Astrocyte of the hippocampus (primary cell): ENCODE data around the gene TAB2.
A peak's percentile ranks its signal among the peaks of the same experiment; 100 is the strongest.

Experiments
- DNase-seq: peaks from one replicate; pipeline ENCODE4 v3.0.0; 2011; ENCODE audit warnings: low read depth, low spot score

TAB2 gene

DNA sequence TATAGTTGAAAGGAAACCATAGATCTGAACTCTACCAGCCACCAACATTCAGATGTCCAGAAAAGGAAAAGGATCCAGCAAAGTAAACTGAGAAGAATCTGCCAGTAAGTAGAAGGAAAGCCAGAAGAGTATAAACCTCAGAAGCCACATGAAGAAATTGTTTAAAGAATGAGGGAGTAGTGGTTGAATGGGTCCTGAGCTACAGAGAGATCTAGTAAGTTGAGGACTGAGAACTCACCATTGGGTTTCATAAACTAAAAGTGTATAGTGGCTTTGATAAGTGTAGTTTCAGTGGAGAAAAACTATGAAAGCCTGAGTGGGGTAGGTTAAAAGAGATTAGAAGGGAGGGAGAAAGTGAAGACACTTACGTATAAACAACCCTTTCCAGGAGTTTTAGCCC is 50.6 kb downstream of the TAB2 start:
- DNase-seq: peak; percentile 20

GRCh38 chr6:149371154-149371553 is 53.6 kb downstream of the TAB2 start:
- no peak for DNase-seq

- no peak for DNase-seq
Measured at GRCh38 chr6:149372062-149372461, 54.5 kb downstream of the TAB2 start.

GRCh38 chr6:149373511-149373910 is 56.0 kb downstream of the TAB2 start:
- no peak for DNase-seq

GRCh38 chr6:149379977-149380376 is 62.5 kb downstream of the TAB2 start:
- DNase-seq: no peak

- DNase-seq: no peak
Measured at GRCh38 chr6:149380523-149380922, 63.0 kb downstream of the TAB2 start.

DNA sequence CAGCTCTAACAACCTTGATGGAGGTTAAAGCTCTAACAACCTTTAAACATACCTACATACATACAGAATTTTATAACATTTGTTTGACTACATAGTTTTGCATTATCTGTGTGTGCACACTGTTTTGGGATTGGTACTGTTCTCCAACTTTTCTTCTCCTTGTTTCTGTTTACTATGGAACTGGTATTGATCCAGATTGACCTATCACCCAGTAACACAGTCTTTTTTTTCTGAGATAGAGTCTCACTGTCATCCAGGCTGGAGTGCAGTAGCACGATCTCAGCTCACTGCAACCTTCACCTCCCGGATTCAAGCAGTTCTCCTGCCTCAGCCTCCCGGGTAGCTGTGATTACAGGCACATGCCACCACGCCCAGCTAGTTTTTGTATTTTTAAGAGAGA is 65.9 kb downstream of the TAB2 start:
- DNase-seq: no peak

- no peak for DNase-seq
Measured at GRCh38 chr6:149384464-149384863, 67.0 kb downstream of the TAB2 start.

DNA sequence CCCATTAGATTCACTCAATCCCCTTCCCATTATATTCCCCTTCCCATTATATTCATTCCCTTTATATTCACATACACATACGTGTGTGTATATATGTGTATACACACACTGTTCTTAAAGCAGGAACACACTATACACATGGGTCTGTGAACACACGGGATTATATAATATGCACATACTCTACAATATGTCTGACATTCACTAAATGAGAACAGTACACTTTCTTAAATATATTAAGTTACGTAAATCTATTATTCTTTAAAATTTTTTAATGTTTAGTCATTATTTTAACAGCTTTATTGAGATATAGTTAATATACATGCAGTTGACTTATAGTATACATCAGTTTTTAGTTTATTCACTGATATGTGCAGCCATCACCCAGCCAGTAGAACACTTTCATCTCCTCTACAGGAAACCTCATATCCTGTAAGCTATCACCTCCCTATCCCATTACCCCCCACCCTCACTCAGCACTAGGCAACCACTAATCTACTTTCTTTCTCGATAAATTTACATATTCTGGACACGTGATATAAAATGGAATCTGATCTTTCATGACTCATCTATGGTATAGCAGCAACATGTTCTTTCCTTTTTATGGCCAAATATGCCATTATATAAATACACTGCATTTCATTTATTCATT is 68.6 kb downstream of the TAB2 start:
- DNase-seq: no peak

GRCh38 chr6:149387779-149388512 is 70.4 kb downstream of the TAB2 start:
- DNase-seq: no peak

DNA sequence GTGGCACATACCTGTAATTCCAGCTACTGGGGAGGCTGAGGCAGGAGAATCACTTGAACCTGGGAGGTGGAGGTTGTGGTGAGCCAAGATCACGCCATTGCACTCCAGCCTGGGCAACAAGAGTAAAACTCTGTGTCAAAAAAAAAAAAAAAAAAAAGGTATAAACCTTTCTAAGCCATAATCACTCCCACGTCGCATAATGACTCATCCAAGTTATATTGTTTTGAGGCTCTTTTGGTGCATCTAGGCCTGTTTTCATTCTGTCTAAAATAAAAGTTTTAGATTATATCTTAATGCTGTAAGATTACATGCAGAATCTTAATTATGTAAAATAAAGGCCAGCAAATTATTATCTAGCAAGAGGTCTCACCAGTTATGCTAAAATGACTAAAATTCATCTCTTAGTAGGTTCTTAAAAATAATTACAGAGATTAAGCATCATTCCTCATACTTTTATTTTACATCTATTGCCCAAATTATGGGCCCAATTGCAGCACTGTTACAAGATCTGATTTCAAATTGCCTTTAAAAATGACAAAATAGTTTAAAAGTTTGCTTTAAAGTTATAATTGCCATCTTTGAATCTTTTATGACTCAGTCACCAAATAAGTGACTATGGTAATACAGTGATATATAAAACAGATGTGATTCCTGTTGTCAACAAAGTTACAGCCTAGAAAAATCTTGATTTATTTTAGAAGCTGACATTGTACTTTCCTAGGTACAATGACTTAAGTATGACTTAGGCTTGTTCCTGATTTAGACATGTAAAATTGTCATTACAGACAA is 72.2 kb downstream of the TAB2 start:
- DNase-seq: no peak

- no peak for DNase-seq
Measured at GRCh38 chr6:149392093-149392492, 74.6 kb downstream of the TAB2 start.

- DNase-seq: no peak
Measured at GRCh38 chr6:149392535-149392934, 75.0 kb downstream of the TAB2 start.

DNA sequence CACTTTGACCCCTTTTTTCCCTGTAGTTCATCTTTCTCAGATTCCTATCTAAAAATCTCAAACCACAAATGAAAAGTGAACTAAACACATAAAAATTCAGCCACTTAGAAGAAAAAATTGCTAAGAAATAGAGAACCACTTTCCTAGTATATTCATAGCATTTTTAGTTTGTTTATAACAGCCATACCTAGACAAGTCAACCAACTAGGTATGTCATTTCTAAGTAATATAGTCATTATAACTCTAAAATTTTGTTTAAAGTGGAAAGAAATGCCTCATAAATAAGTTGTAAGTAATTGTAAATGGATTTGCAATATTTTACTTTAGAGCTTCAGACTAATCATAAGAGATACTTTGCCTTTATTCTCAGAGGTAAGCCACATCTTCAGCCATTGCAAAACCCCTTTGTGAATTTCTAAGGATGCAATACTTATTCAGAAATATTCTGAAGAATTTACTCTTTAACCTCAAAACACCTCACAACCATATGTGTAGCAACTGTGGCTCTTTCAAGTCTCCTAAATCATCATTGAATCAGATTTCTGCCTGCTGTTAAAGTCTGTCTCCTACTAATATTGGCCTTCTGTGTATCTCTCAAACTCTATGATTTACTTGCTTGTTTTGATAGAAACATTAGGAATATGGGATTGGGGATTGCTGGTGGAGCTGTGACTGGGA is 75.6 kb downstream of the TAB2 start:
- DNase-seq: no peak

- DNase-seq: no peak
Measured at GRCh38 chr6:149395185-149395584, 77.7 kb downstream of the TAB2 start.

- DNase-seq: no peak
Measured at GRCh38 chr6:149397384-149397783, 79.9 kb downstream of the TAB2 start.

DNA sequence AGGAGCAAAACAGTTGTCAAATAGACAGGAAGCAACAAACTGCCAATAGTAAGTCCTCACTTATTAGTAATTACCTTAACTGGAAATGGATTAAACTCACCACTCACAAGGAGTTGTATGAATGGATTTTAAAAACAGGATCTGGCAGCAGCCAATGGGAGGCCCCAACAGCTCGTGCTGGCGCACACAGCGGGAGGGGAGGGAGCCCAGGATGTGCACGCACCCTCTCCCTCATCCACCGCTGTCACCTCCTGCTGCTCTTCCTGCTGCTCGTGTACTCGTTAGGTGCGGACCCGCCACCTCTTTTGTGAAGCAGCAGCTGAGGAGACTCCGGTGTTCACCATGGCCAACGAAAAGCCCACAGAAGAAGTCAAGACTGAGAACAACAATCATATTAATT is 82.5 kb downstream of the TAB2 start, which contains the start of gene SUMO4:
TSS of gene SUMO4 (plus strand) at position 213 of the 400 bp plus-strand sequence. CDS start at position 343, 130 bp downstream.
- DNase-seq: no peak

GRCh38 chr6:149403534-149403933 is 86.0 kb downstream of the TAB2 start:
- no peak for DNase-seq

DNA sequence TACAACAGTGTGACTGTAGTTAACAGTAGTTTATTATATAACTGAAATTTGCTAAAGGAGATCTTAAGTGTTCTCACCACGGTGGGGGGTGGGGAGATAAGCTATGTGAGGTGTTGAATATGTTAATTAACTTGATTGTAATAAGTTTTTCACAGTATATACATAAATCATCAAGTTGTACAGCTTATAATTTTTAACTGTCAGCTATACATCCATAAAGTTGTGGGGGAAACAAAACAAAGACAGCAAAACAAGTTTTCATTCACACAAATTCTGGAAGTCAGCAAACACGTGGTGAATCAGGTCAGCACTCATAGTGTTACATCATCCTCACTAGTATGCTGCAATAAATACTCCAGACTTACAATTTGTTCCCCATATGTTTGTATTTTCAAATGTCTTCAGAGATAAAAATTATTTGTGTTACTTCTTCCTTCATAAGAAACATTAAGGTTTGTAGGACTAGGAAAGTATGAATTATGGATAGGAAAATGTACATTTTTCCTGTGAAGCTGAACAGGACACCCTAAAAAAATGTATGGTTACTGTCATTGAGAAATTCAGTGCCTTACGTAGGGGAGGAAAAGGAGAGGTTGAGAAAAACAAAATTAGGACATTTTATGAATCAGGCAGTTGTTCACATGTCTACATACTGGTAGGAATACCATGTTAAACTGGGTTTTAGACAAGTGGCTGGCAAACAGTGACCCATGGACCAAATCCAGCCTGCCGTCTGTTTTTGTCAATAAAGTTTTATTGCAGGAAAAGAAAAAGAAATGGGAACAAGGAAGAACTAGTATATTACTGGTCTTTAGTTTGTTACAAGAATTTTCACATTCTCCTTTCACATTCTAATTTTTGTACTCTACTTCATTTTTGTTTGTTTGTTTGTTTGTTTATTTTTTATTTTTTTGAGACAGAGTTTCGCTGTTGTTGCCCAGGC is 88.6 kb downstream of the TAB2 start:
- DNase-seq: no peak

GRCh38 chr6:149409617-149410016 is 92.1 kb downstream of the TAB2 start:
- no peak for DNase-seq

DNA sequence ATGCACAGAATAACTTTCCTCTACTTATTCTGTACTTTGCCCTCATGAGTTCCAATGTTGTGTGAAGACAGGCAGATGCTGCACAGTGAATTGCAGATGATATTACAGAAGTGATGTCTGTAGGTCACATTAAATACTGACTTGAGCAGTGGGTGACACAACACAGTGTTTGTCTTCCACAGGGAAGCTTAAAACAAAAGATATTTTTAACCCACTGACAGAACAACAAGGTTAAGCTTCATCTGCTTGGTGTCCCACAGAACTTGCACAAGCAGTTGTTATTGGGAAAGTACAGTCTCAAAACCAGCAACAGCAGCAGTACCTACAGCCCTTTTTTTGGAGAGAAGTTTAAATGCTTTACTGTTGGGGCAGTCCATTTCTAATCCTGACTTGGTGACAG is 93.0 kb downstream of the TAB2 start:
- no peak for DNase-seq
